Measurements from ENCODE around the gene VPS25.

- no peak for TF ChIP-seq TAF1 (IDR thresholded peaks at IDR 0.05; ENCODE audit: control insufficient read depth, extremely low read depth, insufficient read depth, low read length, severe bottlenecking)
- TF ChIP-seq NFXL1 (CRISPR knock-in tag; IDR thresholded peaks at IDR 0.05): no peak
- TF ChIP-seq ATF2 (CRISPR knock-in tag; IDR thresholded peaks at IDR 0.05): no peak
- no peak for TF ChIP-seq NR2C2 (CRISPR knock-in tag; IDR thresholded peaks at IDR 0.05)
- no peak for TF ChIP-seq NR2C2 (tag; IDR thresholded peaks at IDR 0.05)
These were observed 36.0 kb downstream of the VPS25 start for GRCh38 chr17:42809250-42809649.
